ENCODE data around the gene PIP4P1. TPM values are rescaled to one million over a fixed set of nuclear protein-coding genes. Genes with fewer than 3 reads are reported as not detected.
A peak's percentile ranks its signal among the peaks of the same experiment; 100 is the strongest.

The PIP4P1 gene
- total and polyA plus RNA-seq, 2 of the 13 experiments (the other 11 are each of a cell fraction or from before 2014, with no cell fraction given): 33.4 to 47.0 TPM

DNA sequence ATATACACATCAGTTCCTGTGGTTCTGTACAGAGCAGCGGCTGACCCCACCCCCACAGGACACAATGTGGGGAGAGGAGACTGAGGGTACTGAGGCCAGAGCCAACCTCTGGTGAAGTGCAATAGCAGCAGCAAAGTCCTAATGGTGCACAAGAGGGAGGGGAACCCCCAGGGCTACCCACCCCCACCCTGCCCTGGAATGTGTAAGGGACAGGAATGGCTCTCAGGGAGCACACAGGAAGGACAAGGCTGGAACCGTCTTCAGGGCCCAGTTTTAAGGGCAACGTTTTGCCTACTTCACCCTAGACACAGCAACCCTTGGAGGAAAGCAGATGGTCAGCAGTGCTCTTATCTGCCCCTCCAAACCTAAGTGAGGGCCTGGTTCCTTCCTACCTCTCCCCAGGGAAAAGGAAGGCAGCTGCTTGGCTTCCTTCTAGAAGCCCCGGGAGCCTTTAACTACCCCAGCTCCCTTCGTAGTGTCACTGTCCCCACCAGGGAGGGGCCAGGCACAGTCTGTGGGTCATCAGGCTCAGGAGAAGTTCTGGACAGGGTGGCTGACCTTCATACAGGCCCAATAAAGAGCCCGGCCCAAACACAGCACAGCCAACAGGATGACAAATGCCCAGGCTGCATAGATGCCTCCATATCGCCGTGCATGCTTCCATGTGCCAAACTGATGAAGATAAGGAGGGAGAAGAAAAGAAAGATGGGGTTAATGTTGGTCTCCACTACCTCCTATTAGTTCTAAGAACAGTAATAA lies 3.0 kb downstream of the PIP4P1 start (continued):
- TF ChIP-seq ZNF121 (CRISPR knock-in tag; IDR thresholded peaks at IDR 0.05): no peak
- TF ChIP-seq ZC3H4 (CRISPR knock-in tag; IDR thresholded peaks at IDR 0.05; ENCODE audit: borderline replicate concordance): peak; percentile 80; the same call in 1 of the 2 replicates
- peak; percentile 63 for TF ChIP-seq RBFOX2 (IDR thresholded peaks at IDR 0.05; ENCODE audit: low read depth, low read length)
- TF ChIP-seq RBM22 (optimal IDR thresholded peaks at IDR 0.05; ENCODE audit: low read length): peak; percentile 91
- TF ChIP-seq, protein P1, sequence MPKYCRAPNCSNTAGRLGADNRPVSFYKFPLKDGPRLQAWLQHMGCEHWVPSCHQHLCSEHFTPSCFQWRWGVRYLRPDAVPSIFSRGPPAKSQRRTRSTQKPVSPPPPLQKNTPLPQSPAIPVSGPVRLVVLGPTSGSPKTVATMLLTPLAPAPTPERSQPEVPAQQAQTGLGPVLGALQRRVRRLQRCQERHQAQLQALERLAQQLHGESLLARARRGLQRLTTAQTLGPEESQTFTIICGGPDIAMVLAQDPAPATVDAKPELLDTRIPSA (CRISPR knock-in tag; IDR thresholded peaks at IDR 0.05; ENCODE audit: borderline replicate concordance): no peak
- TF ChIP-seq FOXC1 (CRISPR knock-in tag; IDR thresholded peaks at IDR 0.05; ENCODE audit: borderline replicate concordance): no peak
- TF ChIP-seq CENPX (CRISPR knock-in tag; IDR thresholded peaks at IDR 0.05): no peak

DNA sequence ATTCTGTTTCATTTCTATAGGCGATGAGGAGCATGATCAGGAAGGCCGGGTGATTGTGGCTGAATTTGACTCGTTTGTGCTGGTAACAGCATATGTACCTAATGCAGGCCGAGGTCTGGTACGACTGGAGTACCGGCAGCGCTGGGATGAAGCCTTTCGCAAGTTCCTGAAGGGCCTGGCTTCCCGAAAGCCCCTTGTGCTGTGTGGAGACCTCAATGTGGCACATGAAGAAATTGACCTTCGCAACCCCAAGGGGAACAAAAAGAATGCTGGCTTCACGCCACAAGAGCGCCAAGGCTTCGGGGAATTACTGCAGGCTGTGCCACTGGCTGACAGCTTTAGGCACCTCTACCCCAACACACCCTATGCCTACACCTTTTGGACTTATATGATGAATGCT lies 4.3 kb downstream of the PIP4P1 start:
- Histone ChIP-seq H3K27ac (ENCODE audit: extremely low read length, insufficient read depth, low read length) (no peak overlapping the region), H2AFZ (ENCODE audit: low read length) (no peak overlapping the region), H3K4me3 (replicated peaks in 1 of 3; ENCODE audit: insufficient read depth in 1 of 3, low read depth in 2 of 3, low read length in 3 of 3) (peak overlapping the region in 2 of 3 experiments; percentile 11 to 88; a peak in 1 of 6 replicates), H3K79me2 (ENCODE audit: insufficient read depth, low read length) (peaks cover 48% of the 10 kb centered on the region), H3K4me1 (ENCODE audit: insufficient read depth, low read length) (peaks cover 47% of the 10 kb centered on the region), H3K9ac (ENCODE audit: insufficient read depth, low read depth, low read length) (peak overlapping the region; percentile 91; the same call in 1 of the 2 replicates), H3K9me3 (ENCODE audit: low read length) (no peaks in the 10 kb centered on the region), H3K27me3 (ENCODE audit: control insufficient read depth in 1 of 2, insufficient read depth in 2 of 2, low read length in 2 of 2) (no peaks in the 10 kb centered on the region; a peak in 1 of 5 replicates), H4K20me1 (ENCODE audit: insufficient read depth, low read length) (no peaks in the 10 kb centered on the region), H3K36me3 (replicated peaks in 1 of 2; ENCODE audit: control insufficient read depth in 1 of 2, insufficient read depth in 2 of 2, low read length in 2 of 2) (peaks cover 15 to 37% of the 10 kb centered on the region in 2 experiments), H3K4me2 (ENCODE audit: low read depth, low read length) (peak overlapping the region; percentile 95; the same call in 1 of the 2 replicates)
- ATAC-seq (no peak), DNase-seq (ENCODE audit: low spot score) (no peak), FAIRE-seq (no peak)
- ChIA-PET CTCF (ENCODE audit: low intra/inter-chr PET ratio, low total read pairs) (no interaction called here), POLR2A (interaction anchor here (0.8 to 4.0 kb wide), 7 partner anchors 12 to 113 kb away, joined by 3 to 59 read pairs (median 35); partner anchors contain the start of genes PARP2, PNP and TEP1)
- BruUV-seq (replicated peaks): no TSS peak
- intact Hi-C loops (cut with micrococcal nuclease; ENCODE audit: unreplicated experiment): no loop called here
- WGBS (ENCODE audit: low lambda C conversion rate): 98% methylated on average over 13 of the region's 13 CpGs
- in situ Hi-C loops (cut with HindIII; ENCODE audit: extremely low pct_ligation_motif_present, low pct_unique_long_range_greater_than_20kb): loop anchor here (5.0 to 25.0 kb wide), 3 partner anchors 40 to 155 kb away; partner anchors contain the start of genes CCNB1IP1 and PARP2
- TF ChIP-seq, protein P2, sequence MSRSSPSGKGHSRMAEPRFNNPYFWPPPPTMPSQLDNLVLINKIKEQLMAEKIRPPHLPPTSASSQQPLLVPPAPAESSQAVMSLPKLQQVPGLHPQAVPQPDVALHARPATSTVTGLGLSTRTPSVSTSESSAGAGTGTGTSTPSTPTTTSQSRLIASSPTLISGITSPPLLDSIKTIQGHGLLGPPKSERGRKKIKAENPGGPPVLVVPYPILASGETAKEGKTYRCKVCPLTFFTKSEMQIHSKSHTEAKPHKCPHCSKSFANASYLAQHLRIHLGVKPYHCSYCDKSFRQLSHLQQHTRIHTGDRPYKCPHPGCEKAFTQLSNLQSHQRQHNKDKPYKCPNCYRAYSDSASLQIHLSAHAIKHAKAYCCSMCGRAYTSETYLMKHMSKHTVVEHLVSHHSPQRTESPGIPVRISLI (CRISPR knock-in tag; IDR thresholded peaks at IDR 0.05; ENCODE audit: borderline replicate concordance): no peak
- TF ChIP-seq ZNF768 (CRISPR knock-in tag; IDR thresholded peaks at IDR 0.05): no peak
- TF ChIP-seq, protein P3, sequence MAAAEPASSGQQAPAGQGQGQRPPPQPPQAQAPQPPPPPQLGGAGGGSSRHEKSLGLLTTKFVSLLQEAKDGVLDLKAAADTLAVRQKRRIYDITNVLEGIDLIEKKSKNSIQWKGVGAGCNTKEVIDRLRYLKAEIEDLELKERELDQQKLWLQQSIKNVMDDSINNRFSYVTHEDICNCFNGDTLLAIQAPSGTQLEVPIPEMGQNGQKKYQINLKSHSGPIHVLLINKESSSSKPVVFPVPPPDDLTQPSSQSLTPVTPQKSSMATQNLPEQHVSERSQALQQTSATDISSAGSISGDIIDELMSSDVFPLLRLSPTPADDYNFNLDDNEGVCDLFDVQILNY (CRISPR knock-in tag; conservative IDR thresholded peaks at IDR 0.05): no peak
- no peak for TF ChIP-seq TGIF2 (CRISPR knock-in tag; IDR thresholded peaks at IDR 0.05)
- TF ChIP-seq TP53 (CRISPR knock-in tag; conservative IDR thresholded peaks at IDR 0.05): no peak
- TF ChIP-seq ZBTB1 (CRISPR knock-in tag; IDR thresholded peaks at IDR 0.05; ENCODE audit: borderline replicate concordance): no peak
- TF ChIP-seq ZNF777 (CRISPR knock-in tag; IDR thresholded peaks at IDR 0.05): no peak
- TF ChIP-seq RARA (CRISPR knock-in tag; IDR thresholded peaks at IDR 0.05): no peak
- no peak for TF ChIP-seq SMYD3 (CRISPR knock-in tag; IDR thresholded peaks at IDR 0.05)
- TF ChIP-seq, protein P4, sequence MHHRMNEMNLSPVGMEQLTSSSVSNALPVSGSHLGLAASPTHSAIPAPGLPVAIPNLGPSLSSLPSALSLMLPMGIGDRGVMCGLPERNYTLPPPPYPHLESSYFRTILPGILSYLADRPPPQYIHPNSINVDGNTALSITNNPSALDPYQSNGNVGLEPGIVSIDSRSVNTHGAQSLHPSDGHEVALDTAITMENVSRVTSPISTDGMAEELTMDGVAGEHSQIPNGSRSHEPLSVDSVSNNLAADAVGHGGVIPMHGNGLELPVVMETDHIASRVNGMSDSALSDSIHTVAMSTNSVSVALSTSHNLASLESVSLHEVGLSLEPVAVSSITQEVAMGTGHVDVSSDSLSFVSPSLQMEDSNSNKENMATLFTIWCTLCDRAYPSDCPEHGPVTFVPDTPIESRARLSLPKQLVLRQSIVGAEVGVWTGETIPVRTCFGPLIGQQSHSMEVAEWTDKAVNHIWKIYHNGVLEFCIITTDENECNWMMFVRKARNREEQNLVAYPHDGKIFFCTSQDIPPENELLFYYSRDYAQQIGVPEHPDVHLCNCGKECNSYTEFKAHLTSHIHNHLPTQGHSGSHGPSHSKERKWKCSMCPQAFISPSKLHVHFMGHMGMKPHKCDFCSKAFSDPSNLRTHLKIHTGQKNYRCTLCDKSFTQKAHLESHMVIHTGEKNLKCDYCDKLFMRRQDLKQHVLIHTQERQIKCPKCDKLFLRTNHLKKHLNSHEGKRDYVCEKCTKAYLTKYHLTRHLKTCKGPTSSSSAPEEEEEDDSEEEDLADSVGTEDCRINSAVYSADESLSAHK (CRISPR knock-in tag; IDR thresholded peaks at IDR 0.05; ENCODE audit: borderline replicate concordance): no peak
- TF ChIP-seq SALL2 (CRISPR knock-in tag; IDR thresholded peaks at IDR 0.05): no peak
